Right atrium auricular region (tissue), 2 donors: ENCODE data around the gene BRAT1. TPM values are rescaled to one million over a fixed set of nuclear protein-coding genes. Genes with fewer than 3 reads are reported as not detected.
"Not testable (repeated sequence)": the region's sequence is repeated elsewhere in the genome, so short reads cannot be mapped to it uniquely, and the experiment has no call there.

Experiments used
- DNase-seq: peaks from one replicate; pipeline ENCODE4 v3.0.0-alpha.2; 2019; ENCODE audit warnings: low spot score
- H3K27ac ChIP-seq, 2 donors: fragments of 200-600 bp; sonication (generic); 1 replicate in 1 of 2; 2 replicates in 1 of 2; pipeline ENCODE4 v1.5.1; 2016 to 2019
- H3K27me3 ChIP-seq, 2 donors: fragments of 200-600 bp; sonication (generic); one replicate each; pipeline versions ENCODE4 v1.5.1 to v1.6.0; 2017 to 2019
- H3K36me3 ChIP-seq: fragments of 200-600 bp; sonication (generic); one replicate; pipeline ENCODE4 v1.5.1; 2016
- H3K4me1 ChIP-seq, 2 donors: fragments of 200-600 bp; sonication (generic); one replicate each; pipeline versions ENCODE4 v1.5.1 to v1.6.0; 2017 to 2019
- H3K4me3 ChIP-seq, 2 donors: fragments of 200-600 bp; sonication (generic); 1 replicate in 1 of 2; 2 replicates in 1 of 2; pipeline ENCODE4 v1.5.1; 2017 to 2019; ENCODE audit warnings: mild to moderate bottlenecking in 1 of 2, moderate library complexity in 1 of 2
- H3K9me3 ChIP-seq, 2 donors: fragments of 200-600 bp; sonication (generic); one replicate each; pipeline ENCODE4 v1.5.1; 2019
- CTCF ChIP-seq, 2 donors: fragments of 200-600 bp; sonication (generic); IDR thresholded peaks; one replicate each; pipeline ENCODE4 v1.5.1; 2019; ENCODE audit warnings: antibody characterized with exemption in 2 of 2
- total RNA-seq, 2 donors: library from RNA; depleted of rRNA; stranded (reverse); fragments of >200 nt; gene quantifications; one replicate each; pipeline ENCODE4 v1.1.0, GENCODE V29; 2016

Gene BRAT1
- total RNA-seq, 2 donors from 2014 or later: 20.9 to 24.6 TPM

- H3K27me3 ChIP-seq: no peaks in the 10 kb centered on the region
- no peak for TF ChIP-seq CTCF (IDR thresholded peaks at IDR 0.05)
- H3K9me3 ChIP-seq: no peaks in the 10 kb centered on the region
- no peak overlapping the region for H3K27ac ChIP-seq
- no peak overlapping the region for H3K4me3 ChIP-seq
- peaks cover 54% of the 10 kb centered on the region for H3K36me3 ChIP-seq
- H3K4me1 ChIP-seq: no peaks in the 10 kb centered on the region
- DNase-seq: no peak
These were observed 17.1 kb downstream of the BRAT1 start for GRCh38 chr7:2537981-2538851.

GRCh38 chr7:2535872-2536627 lies 19.3 kb downstream of the BRAT1 start:
- not testable (repeated sequence) for DNase-seq, H3K27ac ChIP-seq, H3K27me3 ChIP-seq, H3K4me3 ChIP-seq, H3K4me1 ChIP-seq, H3K9me3 ChIP-seq
- H3K36me3 ChIP-seq: peaks cover 32% of the 10 kb centered on the region

- Histone ChIP-seq H3K36me3 (peaks cover 15% of the 10 kb centered on the region), H3K4me1 (peaks cover 0 to 26% of the 10 kb centered on the region in 2 donors)
- not testable (repeated sequence) for H3K27me3 ChIP-seq, DNase-seq, H3K27ac ChIP-seq, H3K9me3 ChIP-seq, H3K4me3 ChIP-seq
These were observed 21.1 kb downstream of the BRAT1 start for GRCh38 chr7:2534214-2534613.

- H3K27ac ChIP-seq: not testable (repeated sequence)
These were observed 21.8 kb downstream of the BRAT1 start for GRCh38 chr7:2533566-2533965.

GRCh38 chr7:2532816-2533215 lies 22.5 kb downstream of the BRAT1 start:
- H3K9me3 ChIP-seq, H3K4me3 ChIP-seq, H3K27ac ChIP-seq, H3K36me3 ChIP-seq, DNase-seq, H3K27me3 ChIP-seq: not testable (repeated sequence)
- H3K4me1 ChIP-seq: peaks cover 0 to 40% of the 10 kb centered on the region in 2 donors

More at GRCh38 chr7:2533566-2533965, 21.8 kb downstream of the BRAT1 start:
- not testable (repeated sequence) for H3K36me3 ChIP-seq, DNase-seq, H3K4me3 ChIP-seq, H3K27me3 ChIP-seq, H3K9me3 ChIP-seq
- H3K4me1 ChIP-seq: peaks cover 0 to 32% of the 10 kb centered on the region in 2 donors

- peaks cover 0 to 45% of the 10 kb centered on the region in 2 donors for H3K4me1 ChIP-seq
- H3K27me3 ChIP-seq, H3K36me3 ChIP-seq, H3K27ac ChIP-seq, DNase-seq, H3K9me3 ChIP-seq, H3K4me3 ChIP-seq: not testable (repeated sequence)
These were observed 23.0 kb downstream of the BRAT1 start for GRCh38 chr7:2532199-2532772.

- H3K27ac ChIP-seq, DNase-seq, H3K36me3 ChIP-seq, H3K9me3 ChIP-seq, H3K4me3 ChIP-seq, H3K27me3 ChIP-seq: not testable (repeated sequence)
- peaks cover 0 to 50% of the 10 kb centered on the region in 2 donors for H3K4me1 ChIP-seq
These were observed 23.6 kb downstream of the BRAT1 start for GRCh38 chr7:2531796-2532110.

- not testable (repeated sequence) for H3K9me3 ChIP-seq, H3K36me3 ChIP-seq, DNase-seq, H3K4me3 ChIP-seq, H3K27me3 ChIP-seq
- peaks cover 0 to 51% of the 10 kb centered on the region in 2 donors for H3K4me1 ChIP-seq
- peak overlapping the region; percentile 16 to 66 for H3K27ac ChIP-seq
These were observed 24.1 kb downstream of the BRAT1 start for GRCh38 chr7:2530994-2531795.
